ENCODE data around the gene DNASE1L1.
A peak's percentile ranks its signal among the peaks of the same experiment; 100 is the strongest.

Gene DNASE1L1

DNA sequence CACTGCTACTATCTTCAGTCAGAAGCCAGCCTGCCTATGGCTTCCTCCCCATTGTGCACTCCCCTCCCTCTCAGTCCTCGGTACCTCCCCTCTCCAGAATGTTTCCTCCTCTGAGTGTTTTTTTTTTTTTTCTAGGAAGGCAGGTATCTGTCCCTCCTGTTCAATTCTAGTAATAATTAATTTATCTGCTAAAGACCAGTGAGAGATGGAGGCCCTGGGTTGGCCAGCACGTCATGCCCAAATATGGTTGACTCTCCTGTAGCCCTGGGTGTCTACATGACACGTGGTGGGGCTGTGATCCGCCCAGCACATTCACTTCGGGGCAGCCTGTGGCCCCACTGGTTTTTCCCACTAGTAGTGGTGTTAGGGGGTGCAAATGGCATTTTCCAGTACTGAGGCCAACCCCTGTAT lies 36.4 kb downstream of the DNASE1L1 start:
- Histone ChIP-seq H3K27me3 (ENCODE audit: insufficient read depth, low read length) (no peaks in the 10 kb centered on the region), H2AFZ (ENCODE audit: low read length) (no peak overlapping the region), H3K27ac (ENCODE audit: low read depth, low read length, poor library complexity, severe bottlenecking) (peak overlapping the region; percentile 51), H3K4me2 (ENCODE audit: low read length) (no peak overlapping the region), H3F3A (ENCODE audit: insufficient read depth, low read length) (no peaks in the 10 kb centered on the region), H3K9me3 (ENCODE audit: low read length) (no peaks in the 10 kb centered on the region), H3K79me2 (ENCODE audit: insufficient read depth, low read length) (no peaks in the 10 kb centered on the region), H4K20me1 (ENCODE audit: insufficient read depth, low read length) (no peaks in the 10 kb centered on the region), H3K4me1 (ENCODE audit: insufficient read depth, low read length, severe bottlenecking) (peaks cover 56% of the 10 kb centered on the region), H3K9ac (ENCODE audit: low read length) (no peak overlapping the region), H3K9me2 (ENCODE audit: low read depth, low read length) (no peaks in the 10 kb centered on the region), H3K36me3 (ENCODE audit: insufficient read depth, low read length) (no peaks in the 10 kb centered on the region), H3K4me3 (ENCODE audit: low read depth, low read length, poor library complexity, severe bottlenecking) (peak overlapping the region; percentile 92)
- TF ChIP-seq, protein P1, sequence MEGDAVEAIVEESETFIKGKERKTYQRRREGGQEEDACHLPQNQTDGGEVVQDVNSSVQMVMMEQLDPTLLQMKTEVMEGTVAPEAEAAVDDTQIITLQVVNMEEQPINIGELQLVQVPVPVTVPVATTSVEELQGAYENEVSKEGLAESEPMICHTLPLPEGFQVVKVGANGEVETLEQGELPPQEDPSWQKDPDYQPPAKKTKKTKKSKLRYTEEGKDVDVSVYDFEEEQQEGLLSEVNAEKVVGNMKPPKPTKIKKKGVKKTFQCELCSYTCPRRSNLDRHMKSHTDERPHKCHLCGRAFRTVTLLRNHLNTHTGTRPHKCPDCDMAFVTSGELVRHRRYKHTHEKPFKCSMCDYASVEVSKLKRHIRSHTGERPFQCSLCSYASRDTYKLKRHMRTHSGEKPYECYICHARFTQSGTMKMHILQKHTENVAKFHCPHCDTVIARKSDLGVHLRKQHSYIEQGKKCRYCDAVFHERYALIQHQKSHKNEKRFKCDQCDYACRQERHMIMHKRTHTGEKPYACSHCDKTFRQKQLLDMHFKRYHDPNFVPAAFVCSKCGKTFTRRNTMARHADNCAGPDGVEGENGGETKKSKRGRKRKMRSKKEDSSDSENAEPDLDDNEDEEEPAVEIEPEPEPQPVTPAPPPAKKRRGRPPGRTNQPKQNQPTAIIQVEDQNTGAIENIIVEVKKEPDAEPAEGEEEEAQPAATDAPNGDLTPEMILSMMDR (IDR thresholded peaks at IDR 0.05; ENCODE audit: low read length) = no peak
- TF ChIP-seq EZH2 (IDR thresholded peaks at IDR 0.05; ENCODE audit: borderline replicate concordance, low read length) = no peak

GRCh38 chrX:154371789-154372300 lies 37.2 kb downstream of the DNASE1L1 start:
- Histone ChIP-seq H4K20me1 (ENCODE audit: insufficient read depth, low read length) (no peaks in the 10 kb centered on the region), H3K9ac (ENCODE audit: low read length) (peak overlapping the region; percentile 54), H3K36me3 (ENCODE audit: insufficient read depth, low read length) (no peaks in the 10 kb centered on the region), H3K79me2 (ENCODE audit: insufficient read depth, low read length) (no peaks in the 10 kb centered on the region), H3K4me2 (ENCODE audit: low read length) (peak overlapping the region; percentile 69), H3F3A (ENCODE audit: insufficient read depth, low read length) (no peaks in the 10 kb centered on the region), H3K4me3 (ENCODE audit: low read depth, low read length, poor library complexity, severe bottlenecking) (peak overlapping the region; percentile 92), H3K9me3 (ENCODE audit: low read length) (no peaks in the 10 kb centered on the region), H3K27ac (ENCODE audit: low read depth, low read length, poor library complexity, severe bottlenecking) (no peak overlapping the region), H3K9me2 (ENCODE audit: low read depth, low read length) (no peaks in the 10 kb centered on the region), H3K4me1 (ENCODE audit: insufficient read depth, low read length, severe bottlenecking) (peaks cover 53% of the 10 kb centered on the region), H3K27me3 (ENCODE audit: insufficient read depth, low read length) (no peaks in the 10 kb centered on the region), H2AFZ (ENCODE audit: low read length) (no peak overlapping the region)
- TF ChIP-seq, protein P1 (IDR thresholded peaks at IDR 0.05; ENCODE audit: low read length) = no peak
- no peak for TF ChIP-seq EZH2 (IDR thresholded peaks at IDR 0.05; ENCODE audit: borderline replicate concordance, low read length)

DNA sequence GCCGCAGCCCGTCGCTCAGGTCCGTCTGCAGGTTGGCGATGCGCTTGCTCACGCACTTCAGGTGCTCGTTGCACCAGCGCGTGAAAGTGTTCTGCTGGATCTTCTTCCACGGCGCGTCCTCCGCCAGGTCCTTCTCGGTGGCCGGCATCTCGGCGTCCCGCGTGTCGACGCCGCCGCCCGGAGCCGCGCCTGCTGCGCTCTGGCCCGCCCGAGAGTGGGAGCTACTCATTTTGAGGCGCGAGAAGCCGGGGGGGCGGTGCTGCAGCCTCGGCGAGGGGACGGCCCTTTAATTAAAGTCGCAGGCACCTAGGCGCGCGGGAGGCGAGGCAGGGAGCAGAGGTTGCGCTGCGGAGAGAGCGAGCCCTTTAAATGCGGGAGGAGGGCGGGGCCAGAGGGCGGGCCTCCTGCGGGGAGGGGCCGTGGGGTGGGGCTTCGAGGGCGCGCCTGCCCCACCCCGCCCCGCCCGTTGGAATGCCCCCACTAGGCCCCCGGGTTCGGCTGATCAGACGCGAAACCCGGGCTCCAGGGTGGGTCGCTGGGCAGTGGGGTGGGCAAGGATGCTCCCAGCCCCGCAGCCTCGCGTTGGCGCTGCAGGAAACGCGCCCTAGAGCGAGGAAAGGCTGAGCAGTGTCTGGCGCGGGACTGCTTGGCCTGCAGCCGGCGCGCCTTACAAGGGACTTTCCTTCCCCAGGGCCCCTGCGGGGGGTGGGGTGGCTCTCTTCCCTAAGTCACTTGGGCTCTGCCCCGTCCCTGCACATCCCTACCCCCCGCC lies 37.9 kb downstream of the DNASE1L1 start:
- H3K79me2 ChIP-seq (ENCODE audit: insufficient read depth, low read length) = no peaks in the 10 kb centered on the region
- no peaks in the 10 kb centered on the region for H4K20me1 ChIP-seq (ENCODE audit: insufficient read depth, low read length)
- H2AFZ ChIP-seq (ENCODE audit: low read length) = no peak overlapping the region
- H3K27ac ChIP-seq (ENCODE audit: low read depth, low read length, poor library complexity, severe bottlenecking) = no peak overlapping the region
- H3F3A ChIP-seq (ENCODE audit: insufficient read depth, low read length) = no peaks in the 10 kb centered on the region
- H3K27me3 ChIP-seq (ENCODE audit: insufficient read depth, low read length) = no peaks in the 10 kb centered on the region
- peak overlapping the region; percentile 95 for H3K4me2 ChIP-seq (ENCODE audit: low read length)
- H3K4me3 ChIP-seq (ENCODE audit: low read depth, low read length, poor library complexity, severe bottlenecking) = peak overlapping the region; percentile 92
- no peaks in the 10 kb centered on the region for H3K36me3 ChIP-seq (ENCODE audit: insufficient read depth, low read length)
- peaks cover 53% of the 10 kb centered on the region for H3K4me1 ChIP-seq (ENCODE audit: insufficient read depth, low read length, severe bottlenecking)
- H3K9me3 ChIP-seq (ENCODE audit: low read length) = no peaks in the 10 kb centered on the region
- H3K9me2 ChIP-seq (ENCODE audit: low read depth, low read length) = no peaks in the 10 kb centered on the region
- TF ChIP-seq EZH2 (IDR thresholded peaks at IDR 0.05; ENCODE audit: borderline replicate concordance, low read length) = no peak
- TF ChIP-seq, protein P1 (IDR thresholded peaks at IDR 0.05; ENCODE audit: low read length) = no peak
- H3K9ac ChIP-seq (ENCODE audit: low read length) = peak overlapping the region; percentile 81

Data from OCI-LY1 (cell line).